Bronchial epithelial cell (primary cell): ENCODE measurements around the gene DNASE1L1. TPM values are rescaled to one million over a fixed set of nuclear protein-coding genes. Genes with fewer than 3 reads are reported as not detected.

Experiments used
- DNase-seq: peaks from one replicate; pipeline ENCODE4 v3.0.0-alpha.2; 2010; ENCODE audit warnings: low read depth
- FAIRE-seq: peaks from 2 replicates; lab custom pipeline; 2011; peaks lifted over from hg19 to GRCh38; lab: Jason Lieb, UNC
- H3K27me3 ChIP-seq: 2 replicates; pipeline ENCODE4 v1.5.1; 2011; ENCODE audit warnings: low read length; ENCODE audit not compliant: control insufficient read depth, insufficient read depth
- H3K36me3 ChIP-seq: 2 replicates; pipeline ENCODE4 v1.5.1; 2011; ENCODE audit warnings: low read length; ENCODE audit not compliant: control insufficient read depth, insufficient read depth
- H3K4me3 ChIP-seq: 2 replicates; pipeline ENCODE4 v1.5.1; 2011; ENCODE audit warnings: mild to moderate bottlenecking, low read depth, low read length, control low read depth
- total RNA-seq: library from RNA; depleted of rRNA; stranded (reverse); fragments of >200 nt; gene quantifications from 2 replicates; pipeline ENCODE4 v1.2.1, GENCODE V29; 2014
- TF ChIP-seq, protein P1 (sequence below): IDR thresholded peaks from 2 replicates; pipeline ENCODE4 v1.5.1; 2011; ENCODE audit warnings: mild to moderate bottlenecking, moderate library complexity, low read length, control low read depth, inconsistent platforms; ENCODE audit not compliant: insufficient read depth, severe bottlenecking

The DNASE1L1 gene
- total RNA-seq, 1 donor from 2014 or later = 38.7 TPM

DNA sequence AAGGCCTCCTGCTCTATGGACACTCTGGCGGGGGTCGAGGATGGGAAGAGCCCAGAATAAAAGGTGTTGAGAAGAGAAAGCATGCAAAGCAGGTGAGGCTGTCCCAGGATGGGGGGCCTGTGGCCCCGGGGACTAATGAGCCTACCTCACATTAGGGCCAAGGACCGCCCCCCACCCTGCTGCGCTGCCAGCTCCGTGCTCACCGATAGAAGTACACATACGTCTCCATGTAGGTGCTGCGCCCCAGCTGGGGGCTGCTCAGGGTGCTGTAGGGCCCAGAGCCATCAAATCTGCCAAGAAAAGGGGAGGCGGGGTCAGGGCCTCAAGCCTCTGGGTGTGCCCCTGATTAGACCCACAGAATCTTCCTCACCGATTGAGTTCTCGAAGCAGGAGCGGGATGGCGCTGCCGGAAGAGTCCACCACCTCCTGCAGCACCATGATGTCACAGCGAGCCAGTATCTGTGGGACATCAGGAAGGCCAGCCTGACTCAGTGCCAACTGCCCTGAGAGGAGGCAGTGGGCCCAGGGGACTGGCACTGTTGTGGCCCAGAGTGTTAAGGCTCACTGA is 4.3 kb downstream of the DNASE1L1 start:
- TF ChIP-seq, protein P1, sequence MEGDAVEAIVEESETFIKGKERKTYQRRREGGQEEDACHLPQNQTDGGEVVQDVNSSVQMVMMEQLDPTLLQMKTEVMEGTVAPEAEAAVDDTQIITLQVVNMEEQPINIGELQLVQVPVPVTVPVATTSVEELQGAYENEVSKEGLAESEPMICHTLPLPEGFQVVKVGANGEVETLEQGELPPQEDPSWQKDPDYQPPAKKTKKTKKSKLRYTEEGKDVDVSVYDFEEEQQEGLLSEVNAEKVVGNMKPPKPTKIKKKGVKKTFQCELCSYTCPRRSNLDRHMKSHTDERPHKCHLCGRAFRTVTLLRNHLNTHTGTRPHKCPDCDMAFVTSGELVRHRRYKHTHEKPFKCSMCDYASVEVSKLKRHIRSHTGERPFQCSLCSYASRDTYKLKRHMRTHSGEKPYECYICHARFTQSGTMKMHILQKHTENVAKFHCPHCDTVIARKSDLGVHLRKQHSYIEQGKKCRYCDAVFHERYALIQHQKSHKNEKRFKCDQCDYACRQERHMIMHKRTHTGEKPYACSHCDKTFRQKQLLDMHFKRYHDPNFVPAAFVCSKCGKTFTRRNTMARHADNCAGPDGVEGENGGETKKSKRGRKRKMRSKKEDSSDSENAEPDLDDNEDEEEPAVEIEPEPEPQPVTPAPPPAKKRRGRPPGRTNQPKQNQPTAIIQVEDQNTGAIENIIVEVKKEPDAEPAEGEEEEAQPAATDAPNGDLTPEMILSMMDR = no peak
- H3K4me3 ChIP-seq = no peak overlapping the region
- peaks cover 3% of the 10 kb centered on the region for H3K36me3 ChIP-seq
- FAIRE-seq (no peak), DNase-seq (no peak)
- no peaks in the 10 kb centered on the region for H3K27me3 ChIP-seq

DNA sequence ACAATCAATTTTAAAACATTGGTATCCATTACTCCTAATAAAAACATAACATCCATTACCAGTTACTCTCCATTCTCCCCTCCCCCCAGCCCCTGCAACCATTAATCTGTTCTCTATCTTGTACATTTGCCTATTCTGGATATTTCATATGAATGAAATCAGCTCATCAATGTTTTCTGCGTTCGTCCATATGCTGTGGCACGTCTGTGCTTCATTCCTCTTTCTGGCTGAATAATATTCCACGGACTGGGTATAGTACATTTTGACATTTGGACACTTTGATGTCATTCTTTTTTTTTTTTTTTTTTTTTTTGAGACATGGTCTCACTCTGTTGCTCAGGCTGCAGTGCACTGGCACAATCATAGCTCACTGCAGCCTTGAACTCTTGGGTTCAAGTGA is 5.2 kb downstream of the DNASE1L1 start:
- FAIRE-seq (no peak), DNase-seq (no peak)
- peaks cover 10% of the 10 kb centered on the region for H3K36me3 ChIP-seq
- no peak overlapping the region for H3K4me3 ChIP-seq
- TF ChIP-seq, protein P1 = no peak
- H3K27me3 ChIP-seq = no peaks in the 10 kb centered on the region

DNA sequence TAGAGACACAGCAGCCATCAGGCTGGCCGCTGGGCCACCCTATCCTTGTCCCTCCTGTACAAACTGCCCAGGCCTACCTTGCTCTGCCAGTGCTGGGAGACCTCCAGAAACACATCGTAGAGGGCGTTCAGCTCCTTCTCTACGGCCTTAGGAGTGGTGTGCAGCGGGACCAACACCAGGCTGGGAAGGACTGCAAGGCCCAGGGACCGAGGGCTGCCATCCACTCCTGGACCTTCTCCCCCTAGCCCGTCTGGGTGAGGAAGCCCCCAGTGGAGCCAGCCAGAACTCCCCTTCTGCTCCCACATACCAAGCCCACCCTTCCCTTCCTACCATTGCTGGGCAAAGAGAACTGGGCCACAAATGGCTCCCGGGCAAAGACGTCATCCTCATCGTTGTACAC is 5.9 kb downstream of the DNASE1L1 start:
- FAIRE-seq = no peak
- H3K27me3 ChIP-seq = no peaks in the 10 kb centered on the region

DNA sequence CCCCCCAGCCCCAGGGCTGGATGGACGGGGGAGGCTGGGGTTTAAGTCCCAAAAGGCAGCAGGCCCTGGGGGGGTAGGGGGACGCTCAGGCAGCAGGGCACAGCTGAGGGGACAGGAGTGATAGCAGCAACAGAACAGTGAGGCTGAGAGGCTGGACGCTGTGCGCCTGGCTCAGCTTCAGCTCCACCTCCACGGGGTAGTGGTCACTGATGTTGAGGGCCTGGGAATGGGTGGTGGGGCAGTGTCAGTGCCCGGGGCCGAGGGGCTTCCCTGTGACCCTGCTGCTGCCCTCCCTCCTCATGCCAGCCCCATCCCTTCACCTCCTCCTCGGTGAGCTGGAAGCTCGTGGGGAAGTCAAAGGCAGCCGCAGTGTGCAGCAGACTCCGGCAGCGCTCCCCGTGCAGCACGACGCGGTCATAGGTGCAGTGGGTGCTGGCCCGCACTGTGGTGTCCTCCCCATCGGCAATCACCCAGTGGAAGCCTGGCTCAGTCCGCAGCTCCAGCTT is 6.4 kb downstream of the DNASE1L1 start:
- no peaks in the 10 kb centered on the region for H3K27me3 ChIP-seq
- H3K4me3 ChIP-seq = no peak overlapping the region
- FAIRE-seq (no peak), DNase-seq (no peak)
- H3K36me3 ChIP-seq = peaks cover 11% of the 10 kb centered on the region
- TF ChIP-seq, protein P1 = no peak

More for the DNA sequence above, 5.9 kb downstream of the DNASE1L1 start:
- TF ChIP-seq, protein P1 = no peak
- no peak for DNase-seq
- Histone ChIP-seq H3K4me3 (no peak overlapping the region), H3K36me3 (peaks cover 11% of the 10 kb centered on the region)

DNA sequence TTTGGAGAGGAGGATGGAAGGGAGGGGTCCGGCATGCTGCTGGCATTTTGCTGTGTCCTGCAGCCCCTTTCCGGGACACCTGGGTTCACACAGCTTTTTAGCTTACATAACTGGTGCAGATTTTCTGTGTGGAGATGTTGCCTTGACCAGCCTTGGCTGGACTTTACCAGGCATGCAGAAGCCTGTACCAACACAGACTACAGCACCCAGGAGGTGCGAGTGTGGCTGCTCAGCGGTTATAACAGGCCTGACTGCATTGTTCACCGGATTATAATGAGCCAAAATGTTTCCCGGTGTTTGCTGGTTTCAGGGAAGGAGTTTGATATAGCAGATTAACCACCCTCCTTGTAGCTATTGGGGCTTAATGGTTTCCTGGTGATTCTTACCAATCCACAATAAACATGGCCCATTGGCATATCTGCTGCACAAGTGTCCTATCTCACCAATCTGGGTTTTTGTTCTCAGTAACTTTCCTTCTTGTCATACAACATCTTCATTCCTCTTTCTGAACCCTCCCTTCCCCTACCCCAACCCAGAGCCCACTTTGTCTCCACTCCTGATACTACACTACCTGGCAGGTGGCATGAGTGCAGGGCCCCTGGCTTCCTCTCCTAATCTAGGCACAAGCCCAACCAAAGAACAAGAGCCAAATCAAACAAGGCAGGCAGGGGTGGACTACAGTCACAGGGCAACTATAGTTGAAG is 7.0 kb downstream of the DNASE1L1 start:
- TF ChIP-seq, protein P1 = no peak
- no peak for FAIRE-seq
- no peaks in the 10 kb centered on the region for H3K27me3 ChIP-seq
- H3K4me3 ChIP-seq = no peak overlapping the region
- H3K36me3 ChIP-seq = peaks cover 11% of the 10 kb centered on the region
- peak; percentile 68 for DNase-seq
